HG02970 (cell line): ENCODE data around the gene S1PR1.

Experiments used
- ATAC-seq: cut with Tn5 transposase; IDR thresholded peaks from one replicate; pipeline ENCODE4 v1.9.1; 2021; ENCODE audit warnings: mild to moderate bottlenecking, moderate library complexity, moderate number of reproducible peaks; ENCODE audit not compliant: unreplicated experiment, low FRiP score

Gene S1PR1

GRCh38 chr1:101278238-101278637, 41.4 kb downstream of the S1PR1 start:
- ATAC-seq = no peak

GRCh38 chr1:101278845-101279244, 42.0 kb downstream of the S1PR1 start:
- no peak for ATAC-seq

DNA sequence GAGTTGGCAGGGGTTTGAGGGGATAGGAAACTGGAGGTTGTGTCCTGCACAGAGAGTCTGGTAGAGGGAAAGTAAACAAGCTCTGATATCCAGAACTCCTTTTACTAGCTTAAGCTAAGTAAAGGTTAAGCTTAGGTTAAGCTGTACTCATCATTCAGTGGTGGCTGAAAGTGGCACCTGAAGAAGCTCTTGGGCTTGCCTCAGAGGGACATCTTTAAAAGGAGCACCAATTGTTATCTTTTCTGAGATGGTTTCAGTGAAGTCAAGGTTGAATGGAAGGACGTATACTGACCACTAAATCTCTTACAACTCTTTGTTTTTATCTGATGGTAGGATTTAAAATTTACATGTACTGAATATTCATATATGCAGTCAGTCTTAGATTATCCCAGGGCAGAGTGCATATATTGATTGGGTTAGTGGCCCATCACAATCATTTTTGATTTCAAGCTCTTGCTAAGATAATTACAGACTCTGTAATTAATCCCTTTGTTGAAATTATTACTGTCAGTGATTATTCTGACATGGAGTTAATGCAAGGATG, 43.3 kb downstream of the S1PR1 start:
- no peak for ATAC-seq

DNA sequence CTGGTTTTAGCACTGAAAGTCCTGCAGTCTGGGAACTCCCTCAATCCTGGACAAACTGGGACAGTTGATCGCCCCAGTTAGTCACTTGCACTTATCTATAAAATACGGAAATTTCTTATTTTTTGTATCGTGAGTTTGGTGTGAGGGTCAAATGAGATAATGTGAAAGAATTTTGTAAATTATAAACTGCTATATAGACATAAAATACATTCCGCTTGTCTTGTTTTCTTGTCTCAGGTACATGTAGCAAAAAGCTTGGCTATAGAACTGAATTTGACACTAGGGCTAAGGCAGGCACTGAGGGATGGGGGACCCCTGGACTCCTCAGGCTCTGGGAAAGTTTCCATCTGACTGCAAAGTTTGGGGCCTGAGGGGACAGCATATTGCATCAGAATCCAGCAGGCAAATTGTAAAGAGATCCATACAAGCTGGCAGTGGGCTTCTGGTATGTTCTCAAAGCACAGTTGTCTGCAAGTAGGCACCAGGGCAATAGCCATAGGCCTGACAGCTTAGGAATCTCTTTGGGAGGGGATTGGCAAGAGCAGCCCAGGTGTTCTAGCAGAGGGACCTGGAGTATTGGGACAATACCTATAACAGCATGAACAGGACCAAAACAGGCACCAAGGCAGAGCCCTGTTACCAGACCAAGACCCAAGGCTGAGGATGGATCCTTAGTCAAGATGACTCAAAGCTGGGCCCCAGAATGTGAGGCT, 44.3 kb downstream of the S1PR1 start:
- no peak for ATAC-seq

DNA sequence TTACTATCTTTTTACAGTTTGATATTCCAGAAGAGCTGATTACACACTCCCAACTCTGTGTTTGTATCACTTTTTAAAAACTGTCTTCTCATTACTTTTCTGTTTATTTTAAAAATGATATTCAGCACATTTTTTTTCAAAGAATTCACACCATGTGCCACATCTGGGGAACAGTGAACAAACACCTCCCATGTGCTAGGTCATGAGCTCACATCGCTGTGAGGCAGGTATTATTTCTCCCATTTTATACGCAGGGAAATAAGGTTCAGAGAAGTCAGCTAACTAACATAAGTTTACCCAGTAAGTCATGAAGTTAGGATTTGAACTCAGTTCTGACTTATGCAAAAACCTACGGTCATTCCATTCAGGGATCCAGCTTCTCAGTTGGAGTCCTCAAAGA, 44.9 kb downstream of the S1PR1 start:
- no peak for ATAC-seq

DNA sequence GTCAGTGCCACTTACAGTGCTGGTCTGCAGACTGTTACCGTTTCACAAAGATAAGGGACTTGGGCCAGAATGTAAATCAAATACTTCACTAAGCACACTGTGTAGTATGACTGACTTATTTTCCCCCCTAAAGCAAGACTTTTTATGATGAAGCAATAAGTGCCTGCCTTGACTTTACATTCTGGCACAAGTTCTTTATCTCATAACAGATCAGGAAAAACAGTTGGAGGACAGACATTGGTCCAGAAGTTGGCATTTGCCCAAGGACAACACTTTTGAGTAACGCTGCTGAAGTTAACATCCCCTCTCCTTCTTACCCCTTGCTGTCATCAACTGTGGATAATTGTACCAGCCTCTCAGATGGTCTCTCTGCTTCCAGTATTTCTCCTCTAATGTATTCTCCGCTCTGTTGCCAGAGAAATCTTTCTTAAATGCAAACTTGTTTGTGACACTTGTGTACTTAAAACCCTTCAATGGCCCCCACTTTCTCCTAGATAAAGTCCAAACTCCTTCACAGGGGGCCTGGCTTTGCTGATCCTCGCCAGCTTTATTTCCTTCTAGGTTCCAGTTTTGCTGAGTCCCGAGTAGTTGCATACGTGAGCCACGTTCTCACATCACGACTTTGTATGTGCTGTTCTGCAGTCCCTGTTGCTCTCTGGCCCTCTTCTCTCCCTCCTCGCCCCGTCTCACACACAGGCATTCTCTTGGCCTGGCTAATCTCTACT, 45.7 kb downstream of the S1PR1 start:
- ATAC-seq = no peak

DNA sequence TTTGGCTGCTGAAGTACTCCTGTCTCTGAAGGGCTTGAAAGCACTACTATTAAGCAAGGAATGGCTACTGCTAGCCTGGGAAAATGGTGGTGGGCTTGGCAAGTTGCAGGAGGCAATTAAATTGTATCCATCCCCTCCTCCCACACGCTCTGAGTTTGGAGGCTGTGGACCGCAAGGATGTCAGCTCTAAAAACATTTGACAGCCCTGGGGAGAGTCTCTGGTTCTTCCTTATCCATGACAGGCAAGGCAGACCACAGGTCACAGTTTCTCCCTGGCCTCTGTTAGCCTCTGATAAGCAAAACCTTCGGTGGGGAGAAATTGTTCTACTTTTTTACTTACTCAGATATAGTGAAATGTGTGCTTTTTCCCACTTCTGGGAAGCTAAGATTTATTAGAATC, 46.6 kb downstream of the S1PR1 start:
- ATAC-seq = no peak

DNA sequence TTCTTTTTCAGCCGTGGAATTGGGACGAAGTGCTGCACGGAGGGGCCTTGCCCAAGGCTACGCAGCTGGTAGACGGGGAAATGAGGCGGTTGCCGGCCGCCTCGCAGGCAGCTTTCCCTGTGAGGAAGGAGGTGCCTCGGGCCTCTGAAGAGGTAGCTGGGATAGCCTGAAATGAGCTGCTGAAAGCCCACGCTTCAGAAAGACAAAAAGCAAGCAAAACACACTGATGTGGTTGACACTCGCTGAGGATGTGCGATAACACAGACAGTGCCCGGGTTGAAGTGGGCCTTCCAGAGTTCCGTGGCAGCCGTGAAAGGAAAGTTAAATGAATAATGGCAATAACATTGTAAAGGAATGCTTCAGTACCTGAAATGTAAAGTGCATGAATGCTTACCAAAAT, 47.2 kb downstream of the S1PR1 start:
- ATAC-seq = no peak

DNA sequence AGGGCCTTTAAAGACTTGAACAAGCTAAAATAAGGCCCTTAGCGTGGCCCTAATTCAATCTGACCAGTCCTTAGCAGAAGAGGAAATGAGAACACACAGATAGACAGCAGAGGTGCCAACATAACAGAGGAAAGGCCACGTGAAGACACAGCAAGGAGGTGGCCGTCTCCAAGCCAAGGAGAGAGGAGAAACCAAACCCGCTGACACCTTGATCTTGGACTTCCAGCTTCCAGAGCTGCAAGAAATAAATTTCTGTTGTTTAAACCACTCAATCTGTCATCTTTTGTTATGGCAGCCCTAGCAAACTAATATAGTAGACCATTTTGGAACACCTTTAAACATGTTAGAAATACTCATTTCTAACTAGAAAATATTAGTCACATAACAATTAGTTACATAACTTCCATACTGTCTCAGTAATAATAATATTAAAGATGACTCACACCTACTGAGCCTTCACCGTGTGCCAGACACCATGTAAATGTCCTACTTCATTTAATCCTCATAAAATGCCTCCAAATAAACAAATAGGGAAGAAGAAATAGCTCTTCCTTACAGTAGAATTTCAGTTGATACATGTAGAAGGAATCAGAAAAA, 47.9 kb downstream of the S1PR1 start:
- no peak for ATAC-seq

GRCh38 chr1:101285922-101286570, 49.2 kb downstream of the S1PR1 start:
- no peak for ATAC-seq

- no peak for ATAC-seq
These were observed 51.7 kb downstream of the S1PR1 start for GRCh38 chr1:101288491-101288944.

- no peak for ATAC-seq
These were observed 53.5 kb downstream of the S1PR1 start for GRCh38 chr1:101290119-101290921.
